ENCODE measurements around the gene DIO3. TPM values are rescaled to one million over a fixed set of nuclear protein-coding genes. Genes with fewer than 3 reads are reported as not detected.

DIO3 gene
- polyA plus RNA-seq, 1 donor from 2014 or later: 49.2 TPM

DNA sequence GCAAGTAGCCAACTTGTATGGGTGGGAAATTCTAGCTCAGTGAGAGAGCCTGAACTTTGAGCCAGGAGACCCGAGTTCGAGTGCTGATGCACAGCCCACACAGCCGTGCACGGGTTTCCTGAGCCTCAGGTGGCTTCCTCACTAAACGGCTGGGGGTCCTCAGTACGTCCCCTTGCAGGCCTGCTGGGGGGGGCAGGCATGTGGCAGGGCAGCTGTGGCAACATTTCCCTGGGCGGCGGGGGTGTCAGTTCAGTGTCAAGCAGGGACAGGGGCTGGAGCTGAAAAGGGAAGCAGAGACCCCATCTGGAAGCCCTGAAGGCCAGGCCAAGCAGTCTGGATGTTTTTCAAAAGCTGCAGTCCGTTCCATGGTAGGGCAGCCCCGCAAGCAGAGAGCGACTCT, 14.6 kb upstream of the DIO3 start:
- H3K4me3 ChIP-seq (ENCODE audit: low read length): no peak overlapping the region
- H4K20me1 ChIP-seq (ENCODE audit: insufficient read depth): no peaks in the 10 kb centered on the region
- no peak overlapping the region for H2AFZ ChIP-seq (ENCODE audit: low read depth, low read length)
- no peak overlapping the region for H3K9ac ChIP-seq (ENCODE audit: low read length)
- H3K9me3 ChIP-seq (ENCODE audit: low read length): no peaks in the 10 kb centered on the region
- no peaks in the 10 kb centered on the region for H3K9me2 ChIP-seq (ENCODE audit: insufficient read depth, low read length)
- TF ChIP-seq CTCF (IDR thresholded peaks at IDR 0.05; ENCODE audit: poor library complexity, severe bottlenecking) (no peak), TAF1 (IDR thresholded peaks at IDR 0.05; ENCODE audit: low read depth) (no peak), POLR2AphosphoS5 (IDR thresholded peaks at IDR 0.05) (no peak), RAD21 (conservative IDR thresholded peaks at IDR 0.05) (no peak), EZH2 (IDR thresholded peaks at IDR 0.05; ENCODE audit: borderline replicate concordance, insufficient read depth, low read length, poor library complexity, severe bottlenecking) (no peak), MXI1 (conservative IDR thresholded peaks at IDR 0.05; ENCODE audit: poor library complexity, severe bottlenecking) (no peak), EP300 (conservative IDR thresholded peaks at IDR 0.05; ENCODE audit: poor library complexity, severe bottlenecking) (no peak), SMC3 (conservative IDR thresholded peaks at IDR 0.05; ENCODE audit: poor library complexity) (no peak)
- TF ChIP-seq, protein P1, sequence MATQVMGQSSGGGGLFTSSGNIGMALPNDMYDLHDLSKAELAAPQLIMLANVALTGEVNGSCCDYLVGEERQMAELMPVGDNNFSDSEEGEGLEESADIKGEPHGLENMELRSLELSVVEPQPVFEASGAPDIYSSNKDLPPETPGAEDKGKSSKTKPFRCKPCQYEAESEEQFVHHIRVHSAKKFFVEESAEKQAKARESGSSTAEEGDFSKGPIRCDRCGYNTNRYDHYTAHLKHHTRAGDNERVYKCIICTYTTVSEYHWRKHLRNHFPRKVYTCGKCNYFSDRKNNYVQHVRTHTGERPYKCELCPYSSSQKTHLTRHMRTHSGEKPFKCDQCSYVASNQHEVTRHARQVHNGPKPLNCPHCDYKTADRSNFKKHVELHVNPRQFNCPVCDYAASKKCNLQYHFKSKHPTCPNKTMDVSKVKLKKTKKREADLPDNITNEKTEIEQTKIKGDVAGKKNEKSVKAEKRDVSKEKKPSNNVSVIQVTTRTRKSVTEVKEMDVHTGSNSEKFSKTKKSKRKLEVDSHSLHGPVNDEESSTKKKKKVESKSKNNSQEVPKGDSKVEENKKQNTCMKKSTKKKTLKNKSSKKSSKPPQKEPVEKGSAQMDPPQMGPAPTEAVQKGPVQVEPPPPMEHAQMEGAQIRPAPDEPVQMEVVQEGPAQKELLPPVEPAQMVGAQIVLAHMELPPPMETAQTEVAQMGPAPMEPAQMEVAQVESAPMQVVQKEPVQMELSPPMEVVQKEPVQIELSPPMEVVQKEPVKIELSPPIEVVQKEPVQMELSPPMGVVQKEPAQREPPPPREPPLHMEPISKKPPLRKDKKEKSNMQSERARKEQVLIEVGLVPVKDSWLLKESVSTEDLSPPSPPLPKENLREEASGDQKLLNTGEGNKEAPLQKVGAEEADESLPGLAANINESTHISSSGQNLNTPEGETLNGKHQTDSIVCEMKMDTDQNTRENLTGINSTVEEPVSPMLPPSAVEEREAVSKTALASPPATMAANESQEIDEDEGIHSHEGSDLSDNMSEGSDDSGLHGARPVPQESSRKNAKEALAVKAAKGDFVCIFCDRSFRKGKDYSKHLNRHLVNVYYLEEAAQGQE (IDR thresholded peaks at IDR 0.05; ENCODE audit: borderline replicate concordance): no peak
- H3K36me3 ChIP-seq (ENCODE audit: insufficient read depth, low read length): no peaks in the 10 kb centered on the region
- no peaks in the 10 kb centered on the region for H3F3A ChIP-seq (ENCODE audit: insufficient read depth, low read length, poor library complexity, severe bottlenecking)
- H3K4me2 ChIP-seq (ENCODE audit: low read length): no peak overlapping the region
- no peak overlapping the region for H3K27ac ChIP-seq (ENCODE audit: low read length)
- no peaks in the 10 kb centered on the region for H3K79me2 ChIP-seq (replicated peaks; ENCODE audit: insufficient read depth, low read length)
- no peaks in the 10 kb centered on the region for H3K27me3 ChIP-seq (ENCODE audit: insufficient read depth, low read depth, low read length)

DNA sequence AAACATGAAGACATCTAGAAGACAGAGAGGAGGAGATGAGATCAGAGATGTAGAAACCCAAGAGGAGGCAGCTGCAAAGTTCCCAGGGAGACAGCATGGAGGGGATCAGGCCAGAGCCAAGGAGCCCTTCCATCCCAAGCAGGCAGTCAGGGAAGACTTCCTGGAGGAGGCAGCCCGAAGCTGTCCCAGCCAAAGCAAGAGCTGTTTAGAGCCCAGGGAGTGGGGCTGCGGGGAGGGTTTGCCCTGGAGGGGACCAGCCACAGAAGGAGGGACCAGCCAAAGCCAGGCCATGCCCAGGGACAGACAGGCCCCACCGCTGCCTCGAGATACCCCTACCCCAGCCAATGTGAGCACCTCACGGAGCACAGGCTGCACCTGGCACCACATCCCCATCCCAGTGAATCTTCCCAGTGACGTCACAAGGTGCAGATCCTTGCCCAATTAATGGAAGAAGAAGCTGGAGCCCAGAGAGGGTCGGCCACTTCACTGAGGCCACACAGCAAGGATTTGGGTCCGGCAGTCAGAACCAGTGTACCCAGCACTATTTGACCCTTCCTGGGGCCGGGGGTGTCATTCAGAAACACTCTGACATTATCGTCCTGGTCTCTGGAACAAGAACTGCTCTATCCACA, 14.1 kb upstream of the DIO3 start:
- H3K79me2 ChIP-seq (replicated peaks; ENCODE audit: insufficient read depth, low read length): no peaks in the 10 kb centered on the region
- H3K27me3 ChIP-seq (ENCODE audit: insufficient read depth, low read depth, low read length): no peaks in the 10 kb centered on the region
- H2AFZ ChIP-seq (ENCODE audit: low read depth, low read length): no peak overlapping the region
- no peak overlapping the region for H3K4me2 ChIP-seq (ENCODE audit: low read length)
- H3F3A ChIP-seq (ENCODE audit: insufficient read depth, low read length, poor library complexity, severe bottlenecking): no peaks in the 10 kb centered on the region
- no peaks in the 10 kb centered on the region for H3K36me3 ChIP-seq (ENCODE audit: insufficient read depth, low read length)
- no peaks in the 10 kb centered on the region for H3K9me3 ChIP-seq (ENCODE audit: low read length)
- no peaks in the 10 kb centered on the region for H3K9me2 ChIP-seq (ENCODE audit: insufficient read depth, low read length)
- no peak overlapping the region for H3K27ac ChIP-seq (ENCODE audit: low read length)
- no peak overlapping the region for H3K9ac ChIP-seq (ENCODE audit: low read length)
- H4K20me1 ChIP-seq (ENCODE audit: insufficient read depth): no peaks in the 10 kb centered on the region
- TF ChIP-seq POLR2AphosphoS5 (IDR thresholded peaks at IDR 0.05) (no peak), TAF1 (IDR thresholded peaks at IDR 0.05; ENCODE audit: low read depth) (no peak), EP300 (conservative IDR thresholded peaks at IDR 0.05; ENCODE audit: poor library complexity, severe bottlenecking) (no peak), CTCF (IDR thresholded peaks at IDR 0.05; ENCODE audit: poor library complexity, severe bottlenecking) (no peak), SMC3 (conservative IDR thresholded peaks at IDR 0.05; ENCODE audit: poor library complexity) (no peak), MXI1 (conservative IDR thresholded peaks at IDR 0.05; ENCODE audit: poor library complexity, severe bottlenecking) (no peak), EZH2 (IDR thresholded peaks at IDR 0.05; ENCODE audit: borderline replicate concordance, insufficient read depth, low read length, poor library complexity, severe bottlenecking) (no peak), RAD21 (conservative IDR thresholded peaks at IDR 0.05) (no peak)
- TF ChIP-seq, protein P1 (IDR thresholded peaks at IDR 0.05; ENCODE audit: borderline replicate concordance): no peak
- no peak overlapping the region for H3K4me3 ChIP-seq (ENCODE audit: low read length)

Data from neural cell (in vitro differentiated cells).